Sciatic nerve (tissue), 2 donors: ENCODE data around the gene RANBP1. TPM values are rescaled to one million over a fixed set of nuclear protein-coding genes. Genes with fewer than 3 reads are reported as not detected.

Experiments used
- ATAC-seq: fragments of 200-7000 bp; cut with Tn5 transposase; one replicate; pipeline ENCODE4 v1.9.1; 2020; ENCODE audit warnings: mild to moderate bottlenecking, moderate library complexity
- DNase-seq: peaks from one replicate; pipeline ENCODE4 v3.0.0-alpha.2; 2020; ENCODE audit warnings: low spot score
- intact Hi-C: fragments of 100-400 bp; cut with DNase I; formaldehyde crosslinking; loops from one replicate; pipeline ENCODE4 v1.14.2; 2022
- total RNA-seq: library from RNA; stranded (reverse); fragmentation: NEBNext Ultra II Directional; extraction: Animal tissue kit (Norgen Biotek cat#: 25700); gene quantifications from one replicate; pipeline ENCODE4 v1.2.1, GENCODE V29; 2021
- donor health status: DM: no; HTN: no; CAD: no.
- donor health status: DM: no; HTN: no; CAD: no.

The RANBP1 gene
- total RNA-seq, 1 donor from 2014 or later = 58.8 TPM

GRCh38 chr22:20117633-20118299 is 1.9 kb downstream of the RANBP1 start:
- intact Hi-C loops = loop anchor here (2.0 kb wide), 1 partner anchor 31 kb away; no protein-coding TSS in a partner anchor
- DNase-seq (no peak), ATAC-seq (no peak)

DNA sequence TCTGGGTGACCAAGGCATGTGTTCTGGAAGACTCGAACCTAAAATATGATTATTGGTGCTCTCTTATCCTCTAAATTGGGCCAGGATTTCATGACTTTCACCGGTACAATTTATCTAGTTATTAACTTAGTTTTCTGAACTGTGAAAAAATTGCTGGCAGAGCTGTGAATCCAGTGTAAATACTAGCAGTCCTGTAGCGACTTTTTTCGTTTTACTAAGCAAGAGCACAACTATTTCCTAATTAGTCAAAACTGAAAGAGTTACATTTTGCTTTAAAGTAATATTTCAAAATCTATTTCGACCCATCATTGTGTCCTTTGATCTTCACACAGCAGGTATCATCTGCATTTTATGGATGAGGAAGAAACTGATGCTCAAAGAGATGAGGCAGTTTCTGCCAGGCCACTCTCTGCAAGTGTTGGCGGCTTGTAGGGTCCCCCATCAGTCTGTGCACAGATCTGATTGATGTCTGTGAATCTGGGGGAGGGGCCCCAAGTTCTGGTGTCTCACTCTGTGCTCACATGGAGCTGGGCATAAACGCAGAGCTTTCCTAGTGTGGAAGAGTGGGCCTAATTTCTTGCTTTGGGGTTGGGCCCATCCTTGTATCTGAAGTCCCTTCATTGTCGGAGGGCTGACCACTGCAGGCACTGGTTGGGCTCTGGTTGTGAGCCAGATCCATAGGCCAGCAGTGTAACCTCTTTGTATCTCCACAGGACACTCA is 2.6 kb downstream of the RANBP1 start:
- DNase-seq = no peak
- ATAC-seq = no peak
- intact Hi-C loops = no loop called here

DNA sequence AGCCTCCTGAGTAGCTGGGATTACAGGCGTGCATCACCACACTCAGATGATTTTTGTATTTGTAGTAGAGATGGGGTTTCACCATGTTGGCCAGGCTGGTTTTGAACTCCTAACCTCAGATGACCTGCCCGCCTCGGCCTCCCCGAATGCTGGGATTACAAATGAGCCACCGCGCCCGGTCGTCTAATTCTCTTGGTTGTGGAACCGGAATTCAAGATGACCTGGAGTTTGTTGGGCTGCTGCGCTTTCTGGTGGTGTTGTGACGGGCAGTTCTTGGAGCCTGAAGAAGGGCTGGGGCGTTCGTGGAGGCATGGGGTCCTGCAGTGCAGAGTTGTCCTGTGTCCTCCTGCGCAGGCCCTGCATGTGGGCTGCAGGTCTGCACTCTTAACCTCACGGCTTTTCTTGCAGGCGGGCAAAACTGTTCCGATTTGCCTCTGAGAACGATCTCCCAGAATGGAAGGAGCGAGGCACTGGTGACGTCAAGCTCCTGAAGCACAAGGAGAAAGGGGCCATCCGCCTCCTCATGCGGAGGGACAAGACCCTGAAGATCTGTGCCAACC is 6.0 kb downstream of the RANBP1 start:
- intact Hi-C loops = no loop called here

DNA sequence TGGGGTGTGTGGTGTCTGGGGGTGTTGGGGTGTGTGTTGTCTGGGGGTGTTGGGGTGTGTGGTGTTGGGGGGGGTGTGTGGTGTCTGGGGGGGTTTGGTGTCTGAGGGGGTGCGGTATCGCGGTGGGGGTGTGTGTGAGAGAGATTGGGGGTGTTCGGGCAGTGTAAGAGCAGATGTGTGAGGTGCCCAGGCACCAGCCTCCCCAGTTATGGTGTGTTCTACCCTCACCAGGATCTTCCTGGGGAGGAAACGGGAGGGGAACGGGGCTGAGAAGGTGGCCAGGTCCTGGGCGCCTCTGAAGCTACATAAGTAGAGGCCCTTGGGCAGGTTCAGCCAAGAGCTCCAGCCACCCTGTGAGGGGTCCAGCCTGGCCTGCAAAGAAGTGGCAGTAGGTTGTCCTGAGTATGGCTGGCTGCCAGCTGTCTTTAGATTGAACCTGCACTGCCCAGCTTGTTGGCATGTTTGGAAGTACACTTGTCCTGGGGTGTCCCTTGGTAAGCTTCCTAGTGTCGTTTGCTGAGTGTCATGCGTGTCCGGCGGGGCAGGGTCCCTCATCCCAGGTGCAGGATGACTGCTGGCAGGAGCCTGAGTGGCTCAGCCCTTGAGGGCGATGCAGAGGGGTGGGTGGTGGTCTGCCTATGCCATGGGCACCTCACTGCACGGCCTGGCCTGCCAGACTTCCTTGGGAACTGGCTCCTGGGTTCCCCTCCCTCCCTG is 7.6 kb downstream of the RANBP1 start:
- DNase-seq = no peak
- intact Hi-C loops = no loop called here

More for the DNA sequence above, 6.0 kb downstream of the RANBP1 start:
- ATAC-seq = no peak
- DNase-seq = no peak

DNA sequence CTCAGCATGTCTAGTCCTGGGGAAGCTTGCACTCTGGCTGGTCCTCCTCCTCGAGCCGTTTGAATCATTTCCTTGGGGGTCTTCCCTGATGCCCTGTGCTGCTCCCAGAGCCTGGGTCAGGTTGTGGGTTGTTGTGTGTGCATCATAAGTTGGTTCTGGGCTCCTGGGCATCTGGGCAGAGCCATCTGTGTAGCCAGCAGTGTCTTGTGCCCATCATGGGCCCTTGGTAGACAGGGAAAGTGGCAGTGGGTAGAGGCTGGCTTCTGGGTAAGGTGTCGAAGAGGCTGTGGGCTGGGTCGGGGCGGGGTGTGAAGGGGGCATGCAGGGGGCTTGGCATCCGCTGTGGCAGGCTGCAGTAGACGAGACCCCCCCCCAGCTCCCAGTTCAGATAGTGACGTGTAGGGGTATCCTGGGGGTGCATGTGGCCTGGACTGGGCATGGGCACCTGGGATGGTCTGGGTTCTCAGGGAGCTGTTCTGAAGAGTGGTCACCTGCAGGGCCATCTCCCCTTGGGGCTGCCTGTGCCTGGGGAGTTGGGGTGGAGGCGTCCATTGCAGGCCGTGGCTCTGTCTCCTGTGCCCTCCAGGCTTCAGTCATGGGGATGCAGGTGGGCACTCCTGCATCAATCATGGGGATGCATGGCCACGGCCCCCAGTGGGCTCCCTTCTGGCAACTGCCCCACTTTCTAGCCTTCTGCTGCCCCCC is 8.3 kb downstream of the RANBP1 start:
- intact Hi-C loops = no loop called here
- ATAC-seq (no peak), DNase-seq (no peak)

More for the DNA sequence above, 7.6 kb downstream of the RANBP1 start:
- no peak for ATAC-seq

GRCh38 chr22:20125201-20126174 is 9.6 kb downstream of the RANBP1 start:
- ATAC-seq = no peak
- DNase-seq = no peak
- intact Hi-C loops = no loop called here

DNA sequence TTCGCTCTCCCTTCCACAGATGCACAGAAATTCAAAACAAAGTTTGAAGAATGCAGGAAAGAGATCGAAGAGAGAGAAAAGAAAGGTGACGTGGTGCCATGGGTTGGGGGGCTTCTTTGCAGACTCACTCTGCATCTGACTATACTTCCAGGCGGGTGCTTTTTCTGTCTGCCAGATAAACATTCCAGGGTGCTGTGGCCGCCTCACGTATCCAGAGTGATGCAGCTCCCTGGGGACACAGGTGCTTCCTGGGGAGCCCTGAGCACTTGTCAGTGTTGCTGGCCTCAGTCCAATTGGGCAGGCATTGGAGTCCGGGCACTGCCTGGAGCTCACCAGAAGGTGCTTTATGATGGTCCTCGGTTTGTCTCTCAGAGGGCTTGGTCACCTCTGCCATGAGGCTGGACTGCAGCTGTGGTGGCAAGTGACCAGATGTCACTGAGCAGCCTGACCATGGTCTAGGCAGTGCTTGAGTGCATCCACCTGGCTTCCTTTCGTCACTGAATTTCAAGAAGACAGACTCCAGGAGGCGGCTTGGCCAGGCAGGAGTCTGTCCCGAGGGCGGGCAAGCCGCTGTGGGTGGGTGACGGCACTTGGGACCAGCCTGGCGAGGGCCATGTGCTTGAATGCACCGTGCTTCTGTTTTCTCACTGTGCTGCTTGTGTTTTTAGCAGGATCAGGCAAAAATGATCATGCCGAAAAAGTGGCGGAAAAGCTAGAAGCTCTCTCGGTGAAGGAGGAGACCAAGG is 10.6 kb downstream of the RANBP1 start:
- intact Hi-C loops = no loop called here
- no peak for DNase-seq
- no peak for ATAC-seq

DNA sequence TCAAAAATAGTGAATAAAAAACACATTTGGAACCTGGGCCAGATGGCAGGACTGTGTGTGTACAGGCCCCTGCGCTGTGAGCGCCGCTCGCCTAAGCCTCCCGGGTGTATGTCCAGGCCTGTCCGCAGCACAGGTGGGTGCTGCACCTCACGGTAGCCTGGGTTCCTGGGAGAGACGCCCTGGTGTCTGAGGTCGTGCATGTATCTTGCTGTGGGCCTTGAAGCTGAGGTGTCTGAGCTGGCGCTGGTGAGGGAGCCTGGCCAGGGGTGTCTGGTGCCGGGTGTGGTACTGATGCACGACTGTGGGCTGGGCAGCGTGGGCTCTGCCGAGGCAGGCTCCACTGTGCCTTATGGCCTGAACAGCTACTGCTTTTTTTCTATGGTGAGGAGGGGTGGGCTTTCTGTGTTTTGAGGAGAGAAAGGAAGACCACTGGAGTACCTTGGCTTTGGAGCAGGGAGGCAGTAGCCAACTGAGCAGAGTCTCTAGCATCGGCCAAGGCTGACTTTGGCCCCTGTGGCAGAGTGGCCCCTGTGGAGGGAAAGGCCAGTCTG is 11.5 kb downstream of the RANBP1 start:
- ATAC-seq = no peak
- intact Hi-C loops = no loop called here
- DNase-seq = no peak

GRCh38 chr22:20127869-20128618 is 12.1 kb downstream of the RANBP1 start:
- ATAC-seq = no peak
- intact Hi-C loops = no loop called here
- DNase-seq = no peak

DNA sequence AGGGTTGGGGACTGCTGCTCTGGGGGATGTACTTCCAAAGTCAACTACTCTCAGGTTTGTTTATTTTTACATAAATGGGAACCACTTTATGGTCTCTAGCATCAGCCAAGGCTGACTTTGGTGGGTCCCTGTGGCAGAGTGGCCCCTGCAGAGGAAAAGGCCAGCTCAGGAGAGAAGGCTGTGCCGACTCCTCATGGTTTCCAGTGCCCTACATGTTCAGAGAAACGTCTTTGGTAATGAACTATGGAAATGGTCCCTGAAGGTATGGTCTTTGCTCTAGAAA is 12.7 kb downstream of the RANBP1 start:
- DNase-seq (no peak), ATAC-seq (no peak)
- intact Hi-C loops = no loop called here

DNA sequence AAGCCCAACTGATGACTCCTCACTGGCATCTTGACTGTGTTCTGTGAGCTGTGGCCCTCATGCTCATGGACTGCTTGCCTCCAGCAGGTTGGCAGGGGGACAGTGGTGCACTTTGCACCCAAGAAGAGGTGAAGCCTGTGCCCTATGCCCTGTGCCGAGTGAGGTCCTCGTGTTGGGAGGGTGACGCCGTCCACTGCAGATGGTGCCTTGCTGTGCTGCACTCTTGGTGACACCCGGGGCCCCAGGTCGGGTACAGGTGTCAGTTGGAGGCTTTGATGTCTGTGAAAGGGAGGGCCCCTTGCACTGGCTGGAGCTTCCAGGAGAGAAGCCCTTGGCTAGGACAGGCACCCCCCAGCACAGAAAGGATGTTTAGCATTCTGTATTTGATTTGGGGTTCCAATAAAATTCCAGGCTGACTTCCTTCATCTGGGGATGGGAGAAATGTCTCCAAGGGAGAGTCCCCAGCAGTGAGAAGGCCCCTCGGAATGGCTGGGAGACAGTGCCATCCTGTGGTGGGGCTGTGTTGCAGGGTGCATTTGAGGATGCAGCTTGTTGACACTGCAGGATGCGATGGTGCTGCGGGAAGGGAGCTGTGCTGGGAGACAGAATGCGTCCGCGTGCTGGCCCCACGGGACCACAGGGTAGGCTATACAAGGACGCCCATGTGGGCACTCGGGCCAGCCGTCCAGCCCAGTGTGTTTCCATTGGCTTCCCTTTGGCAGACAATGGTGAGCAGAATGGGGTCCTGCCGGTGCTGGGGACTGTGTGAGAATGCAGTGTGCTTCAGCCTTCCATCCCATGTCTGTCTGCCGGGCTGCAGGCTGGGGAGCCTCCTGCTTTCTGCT is 13.2 kb downstream of the RANBP1 start:
- DNase-seq (no peak), ATAC-seq (no peak)
- intact Hi-C loops = no loop called here

- ATAC-seq (no peak), DNase-seq (no peak)
- intact Hi-C loops = no loop called here
Observed at GRCh38 chr22:20129747-20130014, 13.8 kb downstream of the RANBP1 start.

GRCh38 chr22:20130319-20130718 is 14.4 kb downstream of the RANBP1 start:
- no peak for DNase-seq
- peak; percentile 0 for ATAC-seq
- intact Hi-C loops = no loop called here

DNA sequence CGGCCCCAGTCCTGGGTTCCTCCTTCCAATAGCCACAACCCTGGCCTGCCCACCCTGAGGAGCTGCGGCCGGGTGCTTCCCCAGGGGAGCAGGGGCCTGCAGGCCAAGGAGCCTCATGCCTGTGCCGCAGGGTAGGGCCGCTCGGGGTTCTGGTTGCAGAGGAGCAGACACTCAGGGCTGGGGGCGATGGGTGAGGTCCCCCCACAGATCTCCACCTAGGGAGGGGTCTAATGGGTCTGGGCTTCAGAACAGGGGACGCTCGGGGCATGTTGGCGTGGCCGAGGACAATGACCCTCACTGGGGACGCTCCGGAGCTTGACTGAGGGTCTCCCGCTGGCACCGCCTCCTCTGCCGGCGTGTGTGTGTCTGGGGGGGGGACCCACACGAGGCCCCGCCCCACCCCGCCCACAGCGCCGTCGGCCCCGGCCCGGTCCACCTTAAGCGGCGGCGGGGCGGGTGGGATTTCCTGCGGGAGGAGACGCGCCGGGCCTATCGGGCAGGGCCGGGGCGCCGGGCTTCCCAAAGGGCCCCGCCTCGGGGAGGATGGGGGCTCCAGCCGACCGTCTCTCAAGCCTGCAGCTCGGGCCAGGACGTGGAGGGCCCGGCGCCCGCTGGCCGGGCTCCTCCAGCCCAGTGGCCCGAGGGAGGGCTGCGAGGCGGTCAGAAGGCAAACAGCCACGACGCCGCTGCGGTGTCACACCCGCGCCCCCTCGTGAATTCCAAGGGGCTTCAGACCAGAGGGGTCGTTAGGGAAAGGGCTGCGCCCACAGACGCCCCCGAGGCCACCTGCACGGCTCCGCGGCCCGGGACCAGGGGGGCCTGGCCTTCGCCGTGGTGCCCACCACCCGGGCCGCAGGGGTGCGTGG is 15.1 kb downstream of the RANBP1 start:
- intact Hi-C loops = no loop called here
- ATAC-seq (peak; percentile 88), DNase-seq (peak; percentile 91)

- DNase-seq = no peak
- peak; percentile 38 for ATAC-seq
- intact Hi-C loops = no loop called here
Observed at GRCh38 chr22:20131597-20131858, 15.6 kb downstream of the RANBP1 start, which contains the start of gene ZDHHC8. ZDHHC8 (plus strand) TSS chr22:20131804; CDS start chr22:20131948, 144 bp downstream.
